Measurements from ENCODE around the gene NUCKS1.

The NUCKS1 gene

DNA sequence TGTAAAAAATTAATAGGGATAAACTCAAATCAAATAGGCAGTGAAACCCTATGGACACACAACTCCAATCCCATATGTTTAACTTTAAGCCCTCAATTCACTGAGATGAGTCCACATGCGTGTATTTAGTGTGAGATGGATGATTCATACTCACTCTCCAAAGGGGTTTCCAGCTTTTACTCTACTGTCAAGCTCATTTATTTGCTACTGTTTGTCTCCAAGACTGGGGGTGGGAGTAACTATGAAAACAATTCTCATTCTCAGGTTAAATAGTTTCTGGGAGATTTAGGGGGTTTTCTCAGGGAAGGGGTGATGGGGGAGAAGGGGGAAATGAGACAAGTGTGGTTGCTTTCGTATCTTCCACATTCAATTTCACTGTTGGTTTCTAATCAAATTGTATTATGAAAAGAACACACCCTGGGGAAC is 22.6 kb upstream of the NUCKS1 start:
- DNase-seq (ENCODE audit: low spot score), result peak; percentile 58
- TF ChIP-seq, protein P1, sequence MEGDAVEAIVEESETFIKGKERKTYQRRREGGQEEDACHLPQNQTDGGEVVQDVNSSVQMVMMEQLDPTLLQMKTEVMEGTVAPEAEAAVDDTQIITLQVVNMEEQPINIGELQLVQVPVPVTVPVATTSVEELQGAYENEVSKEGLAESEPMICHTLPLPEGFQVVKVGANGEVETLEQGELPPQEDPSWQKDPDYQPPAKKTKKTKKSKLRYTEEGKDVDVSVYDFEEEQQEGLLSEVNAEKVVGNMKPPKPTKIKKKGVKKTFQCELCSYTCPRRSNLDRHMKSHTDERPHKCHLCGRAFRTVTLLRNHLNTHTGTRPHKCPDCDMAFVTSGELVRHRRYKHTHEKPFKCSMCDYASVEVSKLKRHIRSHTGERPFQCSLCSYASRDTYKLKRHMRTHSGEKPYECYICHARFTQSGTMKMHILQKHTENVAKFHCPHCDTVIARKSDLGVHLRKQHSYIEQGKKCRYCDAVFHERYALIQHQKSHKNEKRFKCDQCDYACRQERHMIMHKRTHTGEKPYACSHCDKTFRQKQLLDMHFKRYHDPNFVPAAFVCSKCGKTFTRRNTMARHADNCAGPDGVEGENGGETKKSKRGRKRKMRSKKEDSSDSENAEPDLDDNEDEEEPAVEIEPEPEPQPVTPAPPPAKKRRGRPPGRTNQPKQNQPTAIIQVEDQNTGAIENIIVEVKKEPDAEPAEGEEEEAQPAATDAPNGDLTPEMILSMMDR (IDR thresholded peaks at IDR 0.05; ENCODE audit: extremely low read depth, insufficient read depth, missing control alignments), result no peak
- in situ Hi-C loops (cut with MboI; ENCODE audit: low pct_unique_long_range_greater_than_20kb, low sequenced_read_pairs, unreplicated experiment), result no loop called here

DNA sequence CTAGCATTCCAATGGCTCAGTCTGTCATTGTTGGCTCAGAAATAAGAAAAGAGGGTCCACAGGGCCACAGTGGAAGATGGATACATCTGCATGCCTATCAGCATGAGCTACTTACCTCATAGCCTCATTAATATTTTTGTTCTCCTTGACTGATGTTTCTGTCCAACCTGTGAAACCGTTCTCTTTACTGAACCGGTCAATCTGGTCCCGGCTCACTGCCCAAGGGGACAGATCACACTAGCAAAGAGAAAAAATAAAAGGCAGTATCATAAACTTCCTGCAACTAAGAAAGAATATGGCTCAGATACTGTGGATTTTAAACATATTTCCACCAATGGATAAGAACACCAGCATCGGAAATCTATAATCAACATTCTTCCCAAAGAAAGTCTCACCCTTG is 20.6 kb upstream of the NUCKS1 start:
- TF ChIP-seq, protein P1 (IDR thresholded peaks at IDR 0.05; ENCODE audit: extremely low read depth, insufficient read depth, missing control alignments), result no peak
- in situ Hi-C loops (cut with MboI; ENCODE audit: low pct_unique_long_range_greater_than_20kb, low sequenced_read_pairs, unreplicated experiment), result no loop called here
- DNase-seq (ENCODE audit: low spot score), result no peak

DNA sequence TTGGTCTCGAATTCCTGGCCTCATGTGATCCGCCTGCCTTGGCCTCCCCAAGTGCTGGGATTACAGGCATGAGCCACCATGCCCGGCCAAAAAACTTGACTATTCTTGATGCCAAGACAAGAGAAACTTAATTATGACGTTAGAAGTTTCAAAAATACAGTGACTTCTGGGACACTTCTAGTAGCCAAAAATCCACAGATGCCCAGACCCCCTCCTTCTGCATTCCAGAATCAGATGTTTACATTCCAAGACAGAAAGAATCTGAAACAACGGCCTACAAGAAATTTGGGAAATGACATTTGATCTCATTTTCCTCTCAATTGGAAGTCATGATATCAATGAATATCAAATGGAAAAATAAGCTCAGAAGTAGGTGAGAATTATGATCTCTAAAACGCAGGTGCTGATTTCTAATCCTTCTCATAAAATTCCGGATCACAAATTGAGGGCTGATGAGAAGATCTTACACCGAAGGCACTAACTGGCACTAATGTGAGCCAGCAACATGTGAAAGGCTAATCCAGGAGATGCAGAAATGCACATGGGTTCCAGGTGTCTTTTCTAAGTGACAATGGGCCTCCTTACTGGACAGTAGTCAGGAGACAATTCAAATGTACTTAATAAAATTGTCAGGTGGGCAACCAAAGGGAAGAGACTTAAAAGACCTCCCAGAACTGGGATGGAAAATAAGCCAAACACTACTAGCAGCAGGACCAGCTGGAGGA is 19.8 kb upstream of the NUCKS1 start:
- no peak for DNase-seq (ENCODE audit: low spot score)
- in situ Hi-C loops (cut with MboI; ENCODE audit: low pct_unique_long_range_greater_than_20kb, low sequenced_read_pairs, unreplicated experiment), result no loop called here
- TF ChIP-seq, protein P1 (IDR thresholded peaks at IDR 0.05; ENCODE audit: extremely low read depth, insufficient read depth, missing control alignments), result no peak

DNA sequence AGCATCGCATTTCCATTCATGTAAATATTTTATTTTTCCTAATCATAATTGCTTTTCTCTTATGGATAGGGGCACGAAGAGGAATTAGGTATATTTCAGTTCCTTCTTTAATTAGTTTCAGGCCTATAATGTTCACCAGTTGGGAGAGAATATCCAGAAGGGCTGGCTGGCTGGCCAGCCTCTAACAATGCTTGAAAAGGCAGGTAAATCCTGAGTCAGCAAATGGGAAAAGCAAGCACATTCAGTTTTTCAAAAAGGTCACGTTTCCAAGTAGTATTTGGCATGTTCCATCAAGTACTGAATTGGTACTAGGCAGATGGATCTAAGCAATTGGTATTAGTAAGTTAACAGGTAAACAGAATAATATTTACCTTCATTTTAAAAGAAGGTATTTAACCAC is 17.3 kb upstream of the NUCKS1 start:
- in situ Hi-C loops (cut with MboI; ENCODE audit: low pct_unique_long_range_greater_than_20kb, low sequenced_read_pairs, unreplicated experiment), result no loop called here
- TF ChIP-seq, protein P1 (IDR thresholded peaks at IDR 0.05; ENCODE audit: extremely low read depth, insufficient read depth, missing control alignments), result no peak
- DNase-seq (ENCODE audit: low spot score), result no peak

DNA sequence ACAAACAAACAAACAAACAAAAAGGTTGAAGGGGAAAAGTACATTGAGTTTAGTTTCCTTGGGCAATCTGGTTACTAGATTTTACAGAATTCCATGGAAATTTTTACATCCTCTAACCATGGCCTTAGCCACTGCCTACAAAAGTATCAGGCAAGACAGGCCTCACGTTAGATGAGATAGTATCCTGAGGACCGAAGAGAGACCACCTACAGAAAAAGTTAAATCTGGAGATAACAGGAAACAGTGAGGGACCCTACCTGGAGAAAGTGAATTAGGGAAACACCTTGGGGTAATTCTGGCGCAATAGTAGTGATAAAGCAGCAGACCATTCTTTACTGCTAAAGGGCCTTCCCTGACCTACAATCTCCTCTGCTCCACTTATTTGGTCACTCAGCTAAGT is 16.6 kb upstream of the NUCKS1 start:
- DNase-seq (ENCODE audit: low spot score), result no peak
- TF ChIP-seq, protein P1 (IDR thresholded peaks at IDR 0.05; ENCODE audit: extremely low read depth, insufficient read depth, missing control alignments), result no peak
- in situ Hi-C loops (cut with MboI; ENCODE audit: low pct_unique_long_range_greater_than_20kb, low sequenced_read_pairs, unreplicated experiment), result no loop called here

DNA sequence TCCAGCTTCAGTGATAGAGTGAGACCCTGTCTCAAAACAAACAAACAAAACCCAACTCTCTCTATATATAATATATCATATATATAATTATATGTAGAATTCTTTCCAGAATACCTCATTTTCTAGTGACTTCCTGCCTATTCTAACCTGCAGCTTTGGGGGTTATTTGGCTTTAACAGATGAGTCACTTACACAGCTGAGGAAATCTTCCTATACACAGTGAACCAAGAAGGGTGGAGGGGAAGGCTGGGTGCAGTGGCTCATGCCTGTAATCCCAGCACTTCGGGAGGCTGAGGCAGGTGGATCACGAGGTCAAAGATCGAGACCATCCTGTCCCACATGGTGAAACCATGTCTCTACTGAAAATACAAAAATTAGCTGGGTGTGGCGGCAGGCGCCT is 16.1 kb upstream of the NUCKS1 start:
- DNase-seq (ENCODE audit: low spot score), result no peak
- in situ Hi-C loops (cut with MboI; ENCODE audit: low pct_unique_long_range_greater_than_20kb, low sequenced_read_pairs, unreplicated experiment), result no loop called here
- TF ChIP-seq, protein P1 (IDR thresholded peaks at IDR 0.05; ENCODE audit: extremely low read depth, insufficient read depth, missing control alignments), result no peak

All from GM13977 (cell line).